Measurements from ENCODE around the gene ALDH8A1. TPM values are rescaled to one million over a fixed set of nuclear protein-coding genes. Genes with fewer than 3 reads are reported as not detected.

The ALDH8A1 gene
- total and polyA plus RNA-seq, 10 of the 15 experiments (the other 5 are each of a cell fraction or from before 2014, with no cell fraction given), result 0.13 to 1.8 (median 0.62) TPM; not detected in 3

- Histone ChIP-seq H3K4me1 (ENCODE audit: control insufficient read depth, insufficient read depth, low read length) (no peaks in the 10 kb centered on the region), H3K79me2 (ENCODE audit: control insufficient read depth, insufficient read depth, low read length) (no peaks in the 10 kb centered on the region), H3K9ac (ENCODE audit: control insufficient read depth, insufficient read depth, low read length) (no peak overlapping the region), H2AFZ (ENCODE audit: control insufficient read depth, low read depth, low read length) (no peak overlapping the region), H3K36me3 (ENCODE audit: control insufficient read depth in 2 of 2, insufficient read depth in 2 of 2, low read length in 1 of 2) (no peaks in the 10 kb centered on the region), H3K27me3 (replicated peaks in 1 of 2; ENCODE audit: control insufficient read depth in 2 of 2, insufficient read depth in 2 of 2, low read length in 1 of 2) (no peaks in the 10 kb centered on the region), H3K9me3 (replicated peaks; ENCODE audit: control insufficient read depth, insufficient read depth, low read length) (no peaks in the 10 kb centered on the region), H4K20me1 (ENCODE audit: control insufficient read depth, insufficient read depth) (no peaks in the 10 kb centered on the region), H3K4me2 (ENCODE audit: control insufficient read depth, insufficient read depth) (no peak overlapping the region), H3K27ac (ENCODE audit: control insufficient read depth, insufficient read depth) (no peak overlapping the region), H3K4me3 (no peak overlapping the region)
- ChIA-PET SMC1A (ENCODE audit: uncharacterized antibody, unreplicated experiment) (no interaction called here), POLR2A (no interaction called here), CTCF (interaction anchor here (1.3 to 1.5 kb wide), 2 partner anchors 37 to 779 kb away, joined by 3 to 4 read pairs; no protein-coding TSS in a partner anchor), RAD21 (ENCODE audit: unreplicated experiment) (no interaction called here)
- intact Hi-C loops (cut with micrococcal nuclease; ENCODE audit: unreplicated experiment) (no loop called here), in situ Hi-C loops (cut with MboI) (no loop called here)
- ATAC-seq, result no peak
- no peak for DNase-seq (ENCODE audit: low read depth, low spot score)
- BruUV-seq (replicated peaks), result no TSS peak
- FAIRE-seq, result no peak
- 70% methylated on average over 9 of the region's 9 CpGs for WGBS (ENCODE audit: insufficient coverage, insufficient replicate concordance, low lambda C conversion rate, missing lambda C conversion rate)
- TF ChIP-seq LARP7 (IDR thresholded peaks at IDR 0.05) (no peak), BMI1 (IDR thresholded peaks at IDR 0.05; ENCODE audit: borderline replicate concordance) (no peak), TARDBP (IDR thresholded peaks at IDR 0.05; ENCODE audit: borderline replicate concordance) (no peak), PAX8 (IDR thresholded peaks at IDR 0.05) (no peak), BHLHE40 (IDR thresholded peaks at IDR 0.05; ENCODE audit: borderline replicate concordance in 1 of 2, low read depth in 2 of 2, low read length in 1 of 2) (no peak), BCLAF1 (IDR thresholded peaks at IDR 0.05) (no peak), ZNF384 (IDR thresholded peaks at IDR 0.05; ENCODE audit: borderline replicate concordance, low read depth, low read length) (no peak), MYC (IDR thresholded peaks at IDR 0.05; ENCODE audit: insufficient read depth, insufficient read length, insufficient replicate concordance, low read length, severe bottlenecking) (no peak), ZSCAN29 (IDR thresholded peaks at IDR 0.05) (no peak), SUPT20H (IDR thresholded peaks at IDR 0.05; ENCODE audit: borderline replicate concordance, control insufficient read depth, low read depth, low read length) (no peak), ATF7 (IDR thresholded peaks at IDR 0.05; ENCODE audit: low read depth) (no peak), USF1 (IDR thresholded peaks at IDR 0.05; ENCODE audit: borderline replicate concordance, extremely low read length, insufficient read depth, low read depth, low read length) (no peak), SPI1 (IDR thresholded peaks at IDR 0.05; ENCODE audit: borderline replicate concordance, insufficient read depth, low read depth, low read length) (no peak), SMC3 (IDR thresholded peaks at IDR 0.05; ENCODE audit: borderline replicate concordance, low read length) (no peak), NR2F1 (conservative IDR thresholded peaks at IDR 0.05) (no peak), EGR1 (IDR thresholded peaks at IDR 0.05; ENCODE audit: borderline replicate concordance in 1 of 2, low read depth in 2 of 2, low read length in 2 of 2) (no peak), RELA (IDR thresholded peaks at IDR 0.05; ENCODE audit: borderline replicate concordance, partially characterized antibody) (no peak), HSF1 (IDR thresholded peaks at IDR 0.05; ENCODE audit: low read depth, low read length) (no peak)
Observed at GRCh38 chr6:134903448-134903847, 46.5 kb downstream of the ALDH8A1 start.
